ENCODE results near the gene MAP1LC3A.

- TF ChIP-seq CTCF (IDR thresholded peaks at IDR 0.05) (no peak), POLR2A (IDR thresholded peaks at IDR 0.05) (no peak)
Observed at GRCh38 chr20:34532756-34533155, 25.8 kb upstream of the MAP1LC3A start.
